ENCODE data around the gene FRMD7.

FRMD7 gene

DNA sequence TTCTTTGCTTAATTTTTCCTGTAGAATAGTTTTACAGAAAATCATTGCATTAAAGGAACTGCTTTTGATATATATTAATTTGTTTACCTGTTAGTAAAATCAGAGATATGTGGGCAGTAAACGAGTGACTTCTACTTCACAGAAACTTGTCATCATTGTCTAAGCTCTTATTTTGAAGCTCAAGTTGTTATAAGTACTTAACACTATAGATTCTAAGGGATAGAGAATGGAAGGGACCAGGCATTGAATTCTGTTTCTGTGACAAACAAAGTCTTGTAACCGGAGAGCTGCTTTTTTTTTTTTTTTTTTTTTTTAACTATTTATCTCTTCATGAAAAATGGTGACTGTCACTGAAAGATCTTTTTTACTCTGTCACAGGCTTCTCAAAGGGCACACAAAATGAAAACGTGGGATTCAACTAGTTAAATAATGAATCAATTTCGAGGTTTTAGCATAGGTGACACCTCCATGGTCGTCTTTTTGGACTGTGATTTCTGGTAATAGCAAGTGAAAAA is 90.3 kb downstream of the FRMD7 start:
- DNase-seq (ENCODE audit: low spot score), result no peak
- no peak for FAIRE-seq

GRCh38 chrX:132034648-132035047 is 93.2 kb downstream of the FRMD7 start:
- FAIRE-seq (no peak), DNase-seq (ENCODE audit: low spot score) (no peak)

- DNase-seq (ENCODE audit: low spot score), result no peak
- FAIRE-seq, result no peak
Measured at GRCh38 chrX:132033166-132033565, 94.7 kb downstream of the FRMD7 start.

DNA sequence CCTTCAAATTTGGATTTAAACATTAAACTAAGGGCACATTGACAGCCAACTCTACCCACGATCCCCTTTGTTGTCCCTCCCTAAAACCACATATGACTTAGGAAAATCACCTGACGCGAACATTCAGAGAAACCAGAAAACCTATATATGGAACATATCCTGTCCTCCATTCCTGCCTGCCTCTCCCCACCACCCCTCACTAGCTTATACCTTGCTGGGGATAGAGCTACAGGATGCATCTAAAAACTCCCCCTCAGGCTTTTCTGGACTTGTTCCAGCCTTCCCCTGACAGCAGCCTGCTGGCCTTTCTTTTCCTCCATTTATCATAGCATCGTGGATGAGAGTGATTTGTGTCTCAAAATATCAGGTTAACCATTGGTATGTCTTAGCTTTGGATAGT is 96.0 kb downstream of the FRMD7 start:
- FAIRE-seq, result no peak
- no peak for DNase-seq (ENCODE audit: low spot score)

GRCh38 chrX:132030264-132030663 is 97.6 kb downstream of the FRMD7 start:
- DNase-seq (ENCODE audit: low spot score), result no peak
- no peak for FAIRE-seq
